Central memory CD4-positive, alpha-beta T cell (primary cell): ENCODE data around the gene CDC7.
A peak's percentile ranks its signal among the peaks of the same experiment; 100 is the strongest.
"Not testable (repeated sequence)": the region's sequence is repeated elsewhere in the genome, so short reads cannot be mapped to it uniquely, and the experiment has no call there.

Experiments used
- DNase-seq: peaks from one replicate; pipeline ENCODE4 v3.0.0; 2022
- total RNA-seq, 3 experiments: gene quantifications; one replicate each; lab custom pipeline; 2026; lab: John Stamatoyannopoulos, UW

CDC7 gene
- 9.1 to 18.3 (median 15.1) reads per million in 3 experiments for total RNA-seq

DNA sequence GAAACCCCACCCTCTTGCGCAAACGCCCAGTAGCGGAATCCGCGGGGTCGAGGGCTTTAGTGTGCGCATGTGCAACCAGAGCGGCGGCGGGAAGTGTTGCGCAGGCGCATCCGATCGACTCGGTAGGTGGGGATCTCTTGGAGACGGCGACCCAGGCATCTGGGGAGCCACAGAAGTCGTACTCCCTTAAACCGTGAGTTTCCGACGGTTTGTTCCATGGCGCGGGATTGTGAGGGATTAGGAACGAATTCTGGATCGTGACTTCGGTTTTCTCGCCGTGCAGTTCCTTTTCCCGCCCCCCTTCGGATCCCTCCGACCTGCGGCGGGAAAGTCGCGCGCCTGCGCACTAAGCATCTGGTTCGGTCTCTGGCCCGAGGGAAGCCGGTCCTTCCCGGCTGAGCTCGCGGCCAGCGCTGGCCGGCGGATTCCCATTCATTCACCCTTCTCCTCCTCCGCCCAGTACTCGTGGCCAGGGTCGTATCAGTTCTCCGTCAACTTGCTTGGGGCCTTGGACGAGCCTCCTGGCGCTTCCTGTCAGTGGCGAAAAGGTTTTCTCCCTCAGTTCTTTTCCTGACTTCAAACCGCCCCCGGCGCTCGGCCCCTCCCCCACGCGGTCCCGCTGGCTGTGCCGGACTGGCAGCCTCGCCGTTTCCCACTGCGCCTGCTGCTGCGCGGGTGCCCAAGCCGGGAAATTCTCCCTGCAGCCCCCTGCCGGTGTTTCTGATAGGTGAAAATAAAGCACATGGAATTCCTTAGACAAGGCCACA is at the start of gene CDC7:
TSS of gene CDC7 (plus strand) at position 96 of the 767 bp plus-strand sequence. CDS start 866 bp downstream, outside the sequence.
- DNase-seq: peak; percentile 78

DNA sequence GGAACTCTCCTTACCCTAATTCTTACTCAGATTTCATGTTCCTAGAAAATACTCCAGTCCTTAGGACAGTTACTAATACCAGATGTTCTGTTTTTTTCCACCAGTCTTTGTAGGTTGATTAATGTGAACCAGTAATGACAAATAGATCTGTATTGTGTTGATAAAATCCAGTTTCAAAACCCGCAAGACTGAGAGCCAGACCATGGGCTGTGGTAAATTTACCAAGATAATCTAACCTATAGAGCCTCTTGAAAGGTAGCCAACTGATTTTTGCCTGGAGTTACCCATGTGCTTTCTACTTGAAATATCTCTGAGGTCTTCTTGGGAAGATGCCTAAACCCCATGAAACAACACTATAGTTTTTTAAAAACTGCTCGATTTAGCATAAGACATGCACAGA is 46.5 kb upstream of the CDC7 start:
- no peak for DNase-seq

DNA sequence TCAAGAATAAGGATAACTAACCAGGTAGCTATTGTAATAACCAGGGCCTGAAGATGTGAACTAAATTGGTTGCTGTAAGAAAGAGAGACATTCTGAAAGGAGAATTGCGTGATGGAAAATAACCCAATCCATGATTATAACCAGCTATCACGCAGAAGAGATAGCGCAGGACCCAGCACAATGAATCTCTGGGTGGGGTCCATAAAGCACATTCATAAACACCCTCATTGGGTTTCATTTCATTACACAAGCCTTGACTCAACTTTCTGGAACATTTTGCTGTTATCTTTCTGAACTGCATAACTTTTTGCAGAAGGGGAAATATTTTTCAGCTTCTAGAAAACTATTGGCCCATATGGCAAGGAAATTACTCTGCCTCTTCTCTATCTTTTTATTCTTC is 45.3 kb upstream of the CDC7 start:
- no peak for DNase-seq

DNA sequence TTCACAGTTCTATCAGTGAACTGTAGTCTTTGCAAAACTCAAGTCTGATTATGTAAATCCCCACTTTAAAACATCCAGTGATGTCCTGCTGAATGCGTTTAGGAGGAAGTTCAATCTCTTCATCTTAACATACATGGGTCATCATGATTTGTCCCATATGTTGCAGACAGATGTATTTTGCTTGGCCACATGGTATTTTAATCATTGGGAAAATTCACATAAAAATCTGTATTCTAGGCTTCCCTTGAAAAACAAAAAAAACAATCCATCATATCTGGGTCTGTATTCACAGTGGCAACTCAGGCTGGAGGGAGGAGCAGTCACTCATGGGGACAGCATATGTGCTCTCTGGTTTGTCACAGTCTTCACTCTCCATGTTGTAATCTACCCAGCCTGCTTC is 44.8 kb upstream of the CDC7 start:
- no peak for DNase-seq

DNA sequence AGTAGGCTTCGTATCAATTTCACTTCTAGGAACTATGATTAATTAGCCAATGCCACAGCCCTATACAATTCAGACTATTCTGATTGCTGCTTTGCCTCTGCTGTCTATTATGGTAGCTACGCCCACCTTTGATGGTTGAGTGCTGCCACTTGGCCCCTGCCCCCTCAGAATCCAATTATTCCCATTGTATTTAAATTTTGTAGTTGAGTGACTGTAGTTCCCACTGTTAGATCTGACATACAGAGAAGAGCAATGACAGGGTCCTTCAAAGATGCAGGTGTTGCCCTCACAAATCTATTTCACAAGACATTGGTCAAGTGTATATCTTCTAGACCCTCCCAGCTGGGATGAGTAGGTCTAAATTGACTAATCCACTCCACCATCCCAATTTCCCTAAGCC is 35.3 kb upstream of the CDC7 start:
- DNase-seq: not testable (repeated sequence)

DNA sequence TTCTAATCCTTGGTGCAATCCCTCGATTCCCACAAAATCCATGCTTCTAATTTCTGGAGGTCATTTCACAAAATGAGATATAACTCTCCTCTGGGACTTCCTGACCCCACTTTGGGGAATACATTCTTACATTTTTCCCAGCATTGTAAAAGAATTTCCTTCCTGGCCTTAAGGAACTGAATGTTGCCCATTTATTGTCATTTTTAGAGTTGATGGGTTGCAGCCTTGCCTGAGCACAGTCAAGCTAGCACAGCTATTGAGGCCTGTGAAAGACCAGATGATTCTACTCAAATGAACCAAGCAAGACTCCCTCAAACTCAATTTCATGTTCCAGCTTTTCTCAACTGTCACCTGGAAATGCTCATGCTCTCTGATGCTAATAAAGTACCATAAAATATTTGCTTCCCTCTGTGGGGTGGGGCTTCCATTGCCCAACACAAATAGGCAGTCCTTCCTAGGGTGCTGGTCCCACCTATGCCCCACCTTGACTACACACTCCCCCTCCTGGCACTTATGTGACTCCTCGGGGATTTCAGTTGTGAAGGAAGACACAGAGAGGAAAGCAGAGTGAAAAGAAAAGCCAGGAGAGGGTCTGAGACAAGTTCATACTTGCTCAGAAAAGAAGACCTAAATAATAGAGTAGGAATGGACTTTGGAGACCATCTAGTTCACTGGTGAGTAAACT is 24.0 kb upstream of the CDC7 start:
- DNase-seq: no peak

DNA sequence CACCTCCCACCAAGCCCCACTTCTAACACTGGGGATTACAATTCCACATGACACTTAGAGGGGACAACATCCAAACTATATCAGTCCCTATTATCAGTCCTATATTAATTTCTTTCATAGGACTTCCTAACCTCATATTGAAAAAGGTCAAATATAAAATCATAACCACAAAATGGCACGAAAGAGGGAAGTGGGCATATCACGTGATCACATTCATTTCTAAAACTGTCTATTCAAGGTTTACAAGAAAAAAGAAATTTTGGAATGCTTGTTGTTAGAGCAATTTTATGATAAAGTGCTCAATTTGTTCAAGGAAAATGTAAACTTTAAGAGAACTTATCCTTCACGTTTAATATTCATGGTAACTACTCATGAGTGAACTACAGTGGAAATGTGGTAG is 13.2 kb upstream of the CDC7 start:
- no peak for DNase-seq

GRCh38 chr1:91490501-91490900 is 10.2 kb upstream of the CDC7 start:
- DNase-seq: no peak

- DNase-seq: no peak
Observed at GRCh38 chr1:91498035-91498434, 2.6 kb upstream of the CDC7 start.

DNA sequence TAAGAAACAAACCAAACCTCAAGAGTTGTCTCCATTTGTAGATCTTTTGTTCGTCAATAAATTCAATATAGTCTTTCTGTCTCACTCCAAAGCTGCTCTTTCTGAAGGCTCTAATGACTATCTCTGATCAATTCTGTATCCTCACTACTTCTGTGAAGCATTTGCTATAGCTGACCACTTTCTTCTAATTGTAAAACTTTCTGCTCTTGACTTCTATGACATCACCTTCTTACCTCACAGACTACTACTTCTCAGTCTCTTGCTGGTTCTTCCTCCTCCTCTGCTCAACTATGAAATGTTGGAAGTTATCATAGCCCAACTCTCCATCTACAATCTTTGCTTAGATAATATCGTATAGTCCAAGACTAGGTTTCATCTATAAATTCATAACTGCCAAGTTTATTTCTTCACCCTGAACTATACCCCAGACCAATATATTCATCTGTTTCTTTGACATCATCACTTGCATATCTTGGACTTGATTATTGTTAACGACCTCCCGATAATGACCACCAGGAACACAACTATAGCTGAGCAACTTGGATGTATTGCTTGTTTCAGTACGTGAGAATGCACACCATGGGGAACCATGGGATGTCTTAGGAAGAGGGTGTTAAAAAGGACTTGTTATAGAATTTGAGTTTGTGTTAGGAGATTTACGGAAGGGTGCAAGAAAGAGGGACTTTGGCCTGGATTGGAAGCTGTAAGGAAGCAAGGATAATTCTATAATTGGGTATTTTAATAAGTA is 2.0 kb upstream of the CDC7 start:
- no peak for DNase-seq

DNA sequence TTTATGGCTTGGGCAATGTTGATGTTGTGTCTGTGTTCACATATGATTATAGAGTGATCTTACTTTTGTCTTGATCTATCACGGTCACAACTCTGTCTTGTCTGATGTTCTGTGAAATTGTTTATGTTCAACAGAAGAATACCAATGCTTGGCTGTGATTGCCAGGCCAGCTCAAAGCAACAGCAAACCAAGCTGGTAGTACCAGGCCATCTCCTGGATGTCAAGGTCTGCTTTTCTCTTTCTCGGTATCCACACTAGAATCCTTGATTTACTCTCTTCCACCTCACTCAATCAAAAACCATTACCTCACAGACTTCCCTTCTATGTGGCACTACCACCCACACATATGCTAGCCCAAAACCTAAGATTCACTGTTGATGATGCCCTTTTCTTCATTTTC is 1.3 kb upstream of the CDC7 start:
- DNase-seq: no peak

DNA sequence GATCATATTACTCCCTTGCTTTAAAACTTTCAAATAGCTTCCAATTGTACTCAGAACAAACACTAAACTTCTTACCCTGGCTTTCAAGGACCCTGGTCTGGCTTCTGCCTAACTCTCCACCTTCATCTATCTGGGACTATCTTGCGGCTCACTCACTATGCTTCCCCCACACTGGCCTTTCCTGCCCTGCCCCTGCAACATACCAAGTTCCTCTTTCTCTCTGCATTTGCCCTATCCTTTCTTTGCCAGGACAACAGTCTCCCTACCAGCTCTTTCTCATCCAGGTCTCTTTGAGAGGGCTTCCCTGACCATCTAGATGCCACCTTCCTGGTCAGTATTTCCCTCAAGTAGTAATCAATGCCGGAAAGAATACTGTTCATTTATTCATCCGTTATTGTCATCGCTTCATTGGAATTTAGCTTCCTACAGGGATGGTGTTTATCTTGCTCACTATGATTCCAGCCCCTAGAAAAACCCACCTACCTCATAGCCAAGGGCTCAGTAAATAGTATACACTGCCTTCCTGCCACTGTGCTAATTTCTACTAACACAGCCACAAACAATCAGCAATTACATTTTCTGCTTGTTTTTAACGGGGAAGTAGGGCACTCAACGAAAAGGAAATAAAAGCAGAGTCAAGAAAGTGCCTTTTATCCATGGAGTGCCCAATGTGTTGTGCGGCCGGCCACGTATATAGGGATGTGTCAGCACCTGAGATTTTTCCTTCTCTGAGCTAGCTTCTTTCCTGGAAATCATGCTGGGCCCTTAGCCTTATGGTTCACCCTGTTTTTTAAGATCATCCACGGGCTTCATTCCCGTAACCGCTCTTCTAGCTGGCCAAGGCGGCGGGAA is 521 bp upstream of the CDC7 start:
- no peak for DNase-seq

DNA sequence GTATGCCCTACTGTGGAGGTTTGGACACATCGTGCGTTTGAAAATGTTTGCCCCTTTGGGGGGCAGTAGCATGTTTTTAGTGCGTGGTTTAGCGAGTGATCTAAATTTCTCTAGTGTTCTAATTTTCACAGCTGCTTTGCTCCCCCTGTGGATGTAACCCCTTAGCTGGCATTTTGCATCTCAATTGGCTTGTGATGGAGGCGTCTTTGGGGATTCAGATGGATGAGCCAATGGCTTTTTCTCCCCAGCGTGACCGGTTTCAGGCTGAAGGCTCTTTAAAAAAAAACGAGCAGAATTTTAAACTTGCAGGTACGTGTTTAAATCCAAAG is 836 bp downstream of the CDC7 start:
- DNase-seq: no peak

GRCh38 chr1:91501971-91502671 is 1.5 kb downstream of the CDC7 start:
- no peak for DNase-seq

DNA sequence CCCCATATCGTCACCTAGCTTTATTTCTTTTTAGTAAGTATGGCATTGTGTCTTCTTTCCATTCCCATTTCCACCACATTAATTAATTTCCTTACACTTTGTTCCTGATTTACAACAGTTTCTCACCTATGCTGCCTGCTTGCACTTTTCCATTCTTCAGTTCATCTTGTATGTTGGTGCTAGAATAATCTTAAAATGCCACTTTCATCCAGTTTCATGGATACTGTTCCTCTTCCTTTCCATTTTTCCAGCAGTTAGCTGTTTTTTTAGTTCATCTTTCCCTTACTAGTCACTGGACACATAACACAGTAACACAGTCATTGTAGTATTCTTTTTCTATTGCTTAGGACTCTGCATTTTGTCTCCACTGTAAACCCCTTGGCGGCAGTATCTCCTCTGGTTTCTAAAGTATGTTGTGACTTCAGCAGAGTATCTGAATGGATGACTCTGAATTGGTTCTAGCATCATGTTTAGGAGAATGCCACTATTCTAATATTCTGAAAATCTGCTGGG is 2.1 kb downstream of the CDC7 start:
- DNase-seq: no peak

GRCh38 chr1:91503332-91503900 is 2.8 kb downstream of the CDC7 start:
- no peak for DNase-seq

DNA sequence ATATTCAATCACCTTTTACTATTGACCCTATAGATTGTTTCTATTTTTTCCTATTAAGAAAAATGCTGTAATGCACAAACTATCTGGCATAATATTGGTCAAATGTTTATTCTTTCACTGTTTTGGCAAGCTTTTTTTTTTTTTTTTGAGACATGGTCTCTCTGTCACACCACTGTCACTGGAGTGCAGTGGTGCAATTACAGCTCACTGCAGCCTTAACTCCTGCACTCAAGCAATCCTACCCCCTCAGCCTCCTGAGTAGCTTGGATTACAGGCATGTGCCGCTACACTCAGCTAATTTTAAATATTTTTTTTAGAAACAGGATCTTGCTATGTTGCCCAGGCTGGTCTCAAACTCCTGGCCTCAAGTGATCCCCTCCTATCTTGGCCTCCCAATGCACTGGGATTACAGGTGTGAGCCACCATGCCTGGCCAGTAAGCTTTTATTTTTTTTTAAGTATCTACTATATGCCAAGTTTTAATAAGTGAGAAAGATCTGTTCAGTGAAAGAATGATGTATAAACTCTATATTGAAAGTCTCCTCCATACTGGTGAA is 3.4 kb downstream of the CDC7 start:
- no peak for DNase-seq

GRCh38 chr1:91505086-91505485 is 4.4 kb downstream of the CDC7 start:
- no peak for DNase-seq

GRCh38 chr1:91506071-91506470 is 5.4 kb downstream of the CDC7 start:
- no peak for DNase-seq

DNA sequence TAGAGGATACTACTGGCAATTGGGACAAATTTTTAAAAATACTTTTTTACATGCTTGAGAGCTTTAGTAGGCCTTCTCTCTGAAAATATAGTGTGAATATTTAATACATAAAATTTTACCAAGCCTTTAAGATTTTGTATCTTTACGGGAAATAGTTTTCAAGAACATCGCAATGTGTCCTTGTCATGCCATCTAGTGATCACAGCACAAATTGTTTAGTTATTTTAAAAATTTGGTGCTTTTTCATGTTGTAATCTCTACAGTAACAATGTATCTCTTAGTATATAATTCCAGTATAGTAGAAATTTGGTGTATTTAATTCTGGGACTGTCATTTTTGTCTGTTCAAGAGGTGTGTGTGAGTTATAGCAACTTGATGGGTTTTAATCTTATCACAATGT is 6.7 kb downstream of the CDC7 start:
- DNase-seq: no peak

- no peak for DNase-seq
Observed at GRCh38 chr1:91510754-91511153, 10.1 kb downstream of the CDC7 start.
